SKM-1 (cell line): ENCODE data around the gene FBRSL1.

Experiments
- DNase-seq: peaks from one replicate; lab custom pipeline; 2025; ENCODE audit not compliant: unreplicated experiment; lab: John Stamatoyannopoulos, UW

The FBRSL1 gene

DNA sequence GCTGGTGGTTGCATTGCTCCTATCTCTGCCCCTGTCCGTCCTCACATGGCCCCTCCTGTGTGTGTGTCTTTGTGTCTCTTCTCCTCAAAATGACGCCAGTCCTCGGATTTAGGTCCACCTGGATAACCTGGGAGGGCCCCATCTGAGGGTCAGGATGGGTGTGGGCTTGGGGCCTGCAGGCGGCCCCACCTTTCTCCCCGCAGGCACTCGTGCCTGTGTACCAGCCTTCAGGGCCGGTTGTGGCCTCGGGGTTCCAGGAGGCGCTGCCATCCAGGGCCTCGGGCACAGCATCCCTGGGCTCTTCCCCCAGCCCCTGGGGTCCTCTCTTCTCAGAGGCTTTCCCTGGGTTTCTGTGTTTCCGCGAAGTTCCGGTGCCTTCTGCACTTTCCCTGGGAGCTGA lies 65.7 kb downstream of the FBRSL1 start:
- DNase-seq: no peak

DNA sequence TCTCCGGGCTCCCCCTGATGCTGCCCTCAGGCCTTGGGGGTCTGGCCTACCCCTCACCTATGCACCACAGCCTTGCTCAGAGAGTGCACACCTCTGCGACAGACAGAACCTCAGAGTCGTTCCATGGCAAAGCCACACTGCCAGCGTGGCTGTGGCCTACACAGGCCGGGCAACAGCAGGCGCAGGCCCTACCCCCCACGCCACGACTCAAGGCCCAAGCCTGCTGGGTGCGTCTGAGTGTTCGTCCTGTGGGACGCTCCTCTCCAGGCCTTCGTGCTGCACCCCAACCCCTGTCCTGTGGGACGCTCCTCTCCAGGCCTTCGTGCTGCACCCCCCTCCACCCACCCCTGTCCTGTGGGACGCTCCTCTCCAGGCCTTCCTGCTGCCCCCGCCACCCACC lies 66.3 kb downstream of the FBRSL1 start:
- no peak for DNase-seq

DNA sequence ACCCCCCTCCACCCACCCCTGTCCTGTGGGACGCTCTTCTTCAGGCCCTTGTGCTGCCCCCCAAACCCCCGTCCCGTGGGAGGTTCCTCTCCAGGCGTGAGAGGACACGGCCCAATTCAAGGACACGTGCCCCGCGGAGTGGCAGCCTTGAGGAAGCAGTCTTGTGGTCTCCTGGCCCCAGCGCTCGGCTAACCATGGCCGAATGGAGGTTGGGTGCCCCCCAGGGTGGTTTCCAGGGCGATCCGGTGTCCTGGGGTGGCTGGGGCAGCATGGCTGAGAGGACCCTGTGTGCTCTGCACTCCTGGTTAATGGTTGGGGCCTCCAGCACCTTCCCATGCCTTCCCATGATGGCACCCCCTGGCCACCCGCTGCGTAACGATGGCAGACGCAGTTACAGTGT lies 66.8 kb downstream of the FBRSL1 start:
- DNase-seq: no peak

DNA sequence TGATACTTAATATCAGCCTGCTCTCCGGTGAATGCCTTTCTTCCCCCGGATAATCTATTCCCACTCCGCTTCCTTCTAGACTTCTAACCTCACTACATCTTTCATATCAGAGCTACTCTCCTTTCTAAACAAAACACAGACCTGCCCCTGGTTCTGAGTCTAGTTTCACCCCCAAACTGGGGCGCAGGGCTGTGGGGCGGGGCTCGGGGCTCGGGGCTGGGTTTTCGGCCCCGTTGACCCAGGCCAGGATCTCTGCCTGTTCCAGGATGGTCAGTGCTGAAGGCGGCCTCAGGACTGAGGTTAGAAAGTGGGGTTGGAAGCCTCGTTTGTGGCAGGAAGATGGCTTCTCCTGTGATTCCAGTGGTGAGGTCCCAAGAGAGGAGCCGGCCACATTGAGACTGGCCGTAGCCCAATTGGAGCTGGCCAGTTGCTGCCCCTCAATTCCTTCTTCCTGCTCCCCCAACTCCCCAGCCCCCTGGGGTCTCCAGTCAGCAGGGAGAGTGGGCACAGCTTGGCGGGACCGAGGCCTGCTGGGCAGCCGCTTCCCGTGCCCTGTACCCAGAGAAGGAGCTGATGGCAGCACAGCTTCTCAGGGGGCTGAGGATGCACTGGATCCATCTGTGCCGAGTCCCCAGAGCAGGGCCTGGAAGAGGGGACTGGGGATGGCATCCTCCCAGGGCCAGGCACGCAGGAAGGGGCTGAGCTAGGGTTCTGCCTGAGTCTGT lies 67.5 kb downstream of the FBRSL1 start:
- no peak for DNase-seq

DNA sequence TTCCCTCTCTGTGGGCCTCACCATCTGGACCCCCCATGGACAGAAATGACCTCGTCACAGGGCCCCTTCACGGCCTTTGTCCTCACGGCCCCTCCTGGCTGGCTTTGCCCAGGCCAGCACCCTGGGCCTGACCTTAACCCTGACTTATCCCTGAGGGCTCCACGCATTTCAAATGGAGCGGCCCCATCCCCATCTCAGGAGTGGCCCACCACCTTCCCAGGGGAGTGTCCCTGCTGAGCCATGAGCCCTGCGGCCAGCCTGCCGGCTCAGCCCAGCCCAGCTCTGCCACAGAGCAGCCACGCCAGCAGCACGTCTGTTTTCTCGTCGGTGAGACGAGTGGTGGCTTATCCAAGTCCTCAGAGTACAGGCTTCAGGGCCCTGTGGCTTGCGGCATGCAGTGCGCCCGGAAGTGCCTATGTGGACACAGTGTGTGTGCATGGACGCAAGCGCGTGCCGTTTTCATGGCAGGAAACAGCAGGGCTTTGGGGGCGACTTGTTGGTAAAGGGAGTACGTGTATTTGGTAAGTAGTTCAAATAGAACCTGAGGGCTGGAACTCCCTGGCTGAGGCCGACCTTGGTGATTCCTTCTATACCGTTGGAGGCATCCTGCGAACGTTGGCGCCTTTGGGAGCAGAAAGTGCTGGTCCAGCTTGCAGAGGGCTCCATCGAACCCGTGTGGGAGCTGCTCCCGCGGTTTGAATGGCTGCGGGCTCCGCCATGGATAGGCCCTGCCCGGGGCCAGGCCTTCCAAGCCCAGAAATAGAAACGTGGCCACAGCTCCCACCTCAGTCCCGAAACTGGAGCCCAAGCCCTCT lies 68.3 kb downstream of the FBRSL1 start:
- no peak for DNase-seq

DNA sequence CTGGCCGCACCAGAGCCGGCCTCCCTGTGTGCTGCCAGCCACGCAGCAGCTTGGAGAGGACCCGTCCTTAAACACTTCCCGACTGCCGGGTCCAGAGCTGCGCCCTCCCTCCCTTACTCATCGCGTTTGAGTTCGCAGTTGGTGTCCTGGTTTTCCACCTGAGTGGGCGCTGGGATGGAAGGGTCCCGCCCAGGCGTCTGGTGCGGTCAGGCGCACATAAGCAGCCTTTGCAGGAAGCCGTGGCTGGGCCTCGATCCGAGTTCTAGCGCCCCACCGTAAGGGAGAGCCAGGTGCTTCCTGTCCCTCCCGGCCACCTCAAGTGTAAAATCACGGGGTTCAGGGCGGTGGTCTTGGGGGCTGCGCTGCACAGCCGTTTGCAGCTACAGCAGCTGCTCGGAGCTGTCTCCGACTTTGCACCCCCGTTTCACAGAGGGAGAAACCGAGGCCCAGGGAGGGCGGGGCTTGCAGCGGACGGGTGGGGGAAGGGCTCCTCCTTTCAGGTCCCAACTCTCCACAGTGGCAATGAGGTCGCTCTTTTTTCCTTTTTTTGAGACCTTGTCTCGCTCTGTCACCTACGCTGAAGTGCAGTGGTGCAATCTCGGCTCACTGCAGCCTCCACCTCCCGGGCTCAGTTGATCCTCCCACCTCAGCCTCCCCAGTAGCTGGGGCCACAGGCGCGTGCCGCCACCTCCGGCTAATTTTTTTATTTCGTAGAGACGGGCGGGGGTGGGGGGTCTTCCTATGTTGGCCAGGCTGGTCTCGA lies 69.1 kb downstream of the FBRSL1 start:
- DNase-seq: no peak

DNA sequence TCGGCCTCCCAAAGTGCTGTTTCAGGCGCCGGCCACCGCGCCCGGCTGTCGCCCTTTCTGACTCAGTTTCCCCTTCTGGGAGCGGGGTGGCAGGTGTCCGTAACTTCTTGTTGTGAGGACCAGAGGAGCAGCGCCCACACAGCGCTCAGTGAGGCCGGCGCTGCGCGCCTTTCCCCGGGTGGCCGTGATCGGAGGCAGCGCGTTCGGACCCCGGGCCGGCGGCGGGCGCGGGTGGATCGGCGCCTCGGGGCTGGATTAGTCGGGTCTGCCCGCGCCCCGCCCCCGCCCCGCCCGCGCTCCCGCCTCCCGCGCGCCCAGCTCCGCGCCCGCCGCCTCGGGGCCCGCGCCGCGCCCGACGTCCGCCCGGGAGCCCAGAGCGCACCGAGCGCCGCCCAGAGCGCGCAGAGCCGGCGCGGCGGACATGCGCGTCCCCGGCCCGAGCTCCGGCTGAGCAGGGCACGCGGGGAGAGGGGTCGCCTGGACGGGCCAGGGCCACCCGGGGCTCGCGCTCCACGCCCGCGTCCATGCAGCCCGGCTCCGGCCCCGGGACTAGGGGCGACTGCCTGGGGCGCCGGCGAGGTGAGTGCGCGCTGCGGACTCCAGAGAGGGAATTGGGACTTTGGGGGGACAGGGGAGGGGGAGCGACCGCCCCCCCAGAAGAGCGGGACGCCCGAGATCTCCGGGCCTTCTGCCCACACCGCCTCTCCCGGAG lies 69.9 kb downstream of the FBRSL1 start:
- no peak for DNase-seq

DNA sequence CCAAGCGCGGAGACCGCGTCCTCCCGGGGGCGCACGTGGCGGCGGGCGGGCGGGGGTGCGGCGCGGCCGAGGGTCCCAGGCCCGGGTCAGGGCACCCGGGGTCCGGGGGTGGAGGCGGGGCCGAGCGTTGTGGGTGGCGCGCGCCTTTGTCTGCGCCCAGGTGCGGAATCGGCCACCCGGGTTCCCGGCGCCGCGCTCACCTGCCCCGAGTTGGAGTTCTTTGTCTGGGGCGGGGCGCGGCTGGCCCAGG lies 70.3 kb downstream of the FBRSL1 start:
- DNase-seq: no peak

DNA sequence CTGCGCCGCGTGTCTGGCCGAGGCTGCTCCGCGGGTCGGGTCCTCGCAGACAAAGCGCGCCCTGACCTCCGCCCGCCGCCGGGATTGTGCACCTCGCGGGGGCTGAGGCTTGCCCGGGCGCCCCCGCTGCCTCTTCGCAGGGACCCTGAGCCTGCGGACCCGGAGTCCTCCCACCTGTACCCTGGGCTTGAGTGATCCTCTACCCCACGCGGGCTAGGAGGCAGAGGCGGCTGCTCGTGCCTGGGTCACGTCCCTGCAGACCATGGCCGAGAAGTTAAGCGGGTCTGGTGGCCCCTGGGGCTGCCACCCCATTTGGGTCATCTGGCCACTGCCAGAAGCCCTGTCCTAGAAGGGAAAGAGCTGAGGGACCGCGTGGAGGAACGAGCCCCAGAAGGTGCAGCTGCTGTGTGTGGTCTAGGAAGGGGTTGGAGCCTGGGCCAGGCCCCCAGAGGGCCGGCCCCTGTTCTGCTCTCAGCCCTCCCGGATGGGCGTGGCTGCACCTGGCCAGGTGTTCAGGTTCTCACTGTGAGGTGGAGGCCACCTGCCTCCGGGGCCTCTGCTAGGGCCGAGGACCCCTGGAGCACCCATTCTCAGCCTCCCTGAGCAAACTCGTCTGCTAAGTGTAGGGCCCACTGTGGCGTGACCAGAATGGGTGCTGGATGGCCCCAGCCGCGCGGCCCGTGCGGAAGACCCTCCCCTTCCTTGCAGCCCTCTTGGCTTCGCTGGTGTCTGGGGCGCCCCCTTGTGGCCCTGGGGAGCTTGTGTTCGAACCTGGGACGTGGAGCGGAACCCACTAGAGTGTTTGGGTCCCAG lies 70.9 kb downstream of the FBRSL1 start:
- DNase-seq: no peak
